ENCODE measurements around the gene EIF6. TPM values are rescaled to one million over a fixed set of nuclear protein-coding genes. Genes with fewer than 3 reads are reported as not detected.

The EIF6 gene
- total RNA-seq, 1 experiment from 2014 or later = 147 TPM

DNA sequence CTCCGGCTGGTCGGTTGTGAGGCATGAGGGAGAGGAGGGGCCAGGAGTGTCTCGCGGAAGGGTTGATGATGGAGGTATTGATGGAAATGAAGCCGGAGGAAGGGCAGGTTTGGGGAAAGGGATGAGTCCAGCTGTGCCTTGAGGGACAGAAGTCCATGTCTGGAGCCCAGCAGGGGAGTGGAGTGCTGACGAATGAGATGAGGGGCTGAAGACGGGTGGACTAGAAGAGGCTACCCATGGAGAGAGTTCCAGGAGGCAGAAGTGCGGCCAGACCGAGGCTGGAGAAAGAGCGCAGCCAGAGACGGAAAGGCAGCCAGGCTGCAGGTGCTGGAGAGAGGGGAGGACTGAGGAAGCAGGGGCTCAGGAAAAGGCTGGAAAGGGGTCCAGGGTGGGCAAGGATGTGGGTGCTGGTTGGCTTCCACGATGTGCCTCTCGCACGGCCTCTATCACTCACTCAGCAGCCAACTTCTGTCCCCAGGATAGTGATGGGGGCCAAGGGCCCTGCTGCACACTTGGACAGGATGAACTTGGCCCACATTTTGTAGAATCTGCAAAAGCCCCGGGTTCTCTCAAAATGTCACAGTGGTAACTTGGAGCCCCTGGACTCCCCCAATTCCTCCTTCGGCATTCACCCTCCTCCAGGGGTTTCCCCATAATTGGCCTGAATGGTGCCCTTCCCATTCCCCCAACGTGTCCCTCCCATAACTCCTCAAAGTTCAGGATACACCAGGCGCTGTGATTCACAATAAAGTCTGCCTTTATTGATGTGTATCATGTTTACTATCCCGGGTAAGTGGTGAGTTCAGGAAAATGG lies 627 bp upstream of the EIF6 start:
- in situ Hi-C loops (cut with HindIII; ENCODE audit: low sequenced_read_pairs) = no loop called here
- DNase-seq (ENCODE audit: low spot score) = no peak

DNA sequence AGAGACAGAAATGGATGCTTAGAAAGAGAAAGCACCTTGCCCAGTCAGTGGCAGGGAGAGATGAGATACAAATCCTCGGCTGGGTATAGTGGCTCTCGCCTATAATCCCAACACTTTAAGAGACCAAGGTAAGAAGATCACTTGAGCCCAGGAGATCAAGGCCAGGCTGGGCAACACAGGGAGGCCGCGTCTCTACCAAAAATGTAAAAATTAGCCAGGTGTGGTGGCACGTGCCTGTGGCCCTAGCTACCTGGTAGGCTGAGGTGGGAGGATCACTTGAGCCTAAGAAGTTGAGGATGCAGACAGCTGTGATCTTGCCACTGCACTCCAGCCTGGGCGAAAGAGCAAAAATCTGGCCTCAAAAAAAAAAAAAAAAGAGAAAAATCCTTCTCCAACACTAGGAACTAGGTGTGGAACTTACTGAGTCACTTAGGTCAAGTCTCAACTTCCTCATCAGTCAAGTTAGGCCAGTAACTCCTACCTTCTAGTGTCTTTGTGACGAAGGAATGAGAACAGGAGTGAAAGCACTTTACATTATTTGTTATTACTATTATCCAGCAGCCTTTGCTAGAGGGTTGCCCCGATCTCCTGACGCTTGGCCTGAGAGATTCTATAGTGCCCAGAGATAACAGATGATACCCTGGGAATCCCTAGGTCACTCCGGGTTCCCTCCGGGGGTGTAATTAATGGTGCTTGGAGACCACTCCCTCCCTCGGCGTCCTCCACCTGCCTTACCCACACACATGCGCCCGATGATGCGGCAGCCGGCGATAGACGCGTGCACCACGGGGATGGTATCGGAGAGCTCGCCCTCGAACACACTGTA lies 918 bp downstream of the EIF6 start:
- no peak for DNase-seq (ENCODE audit: low spot score)
- in situ Hi-C loops (cut with HindIII; ENCODE audit: low sequenced_read_pairs) = no loop called here

DNA sequence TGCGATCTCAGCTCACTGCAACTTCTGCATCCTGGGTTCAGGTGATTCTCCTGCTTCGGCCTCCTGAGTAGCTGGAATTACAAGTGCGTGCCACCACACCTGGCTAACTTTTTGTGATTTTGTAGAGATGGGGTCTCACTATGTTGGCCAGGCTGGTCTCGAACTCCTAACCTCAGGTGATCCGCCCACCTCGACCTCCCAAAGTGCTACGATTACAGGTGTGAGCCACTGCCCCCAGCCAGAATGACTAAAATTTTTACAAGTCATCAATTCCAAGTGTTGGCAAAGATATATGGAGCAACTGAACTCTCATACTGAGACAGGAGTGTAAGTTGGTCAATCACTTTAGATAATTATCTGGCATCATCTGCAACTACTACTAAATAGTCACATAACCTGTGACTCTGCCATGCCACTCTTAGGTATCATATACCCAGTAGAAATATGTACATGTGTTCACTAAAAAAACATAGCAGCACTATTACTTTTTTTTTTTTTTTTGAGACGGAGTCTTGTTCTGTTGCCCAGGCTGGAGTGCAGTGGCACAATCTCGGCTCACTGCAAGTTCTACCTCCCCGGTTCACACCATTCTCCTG lies 3.0 kb downstream of the EIF6 start:
- no peak for DNase-seq (ENCODE audit: low spot score)
- in situ Hi-C loops (cut with HindIII; ENCODE audit: low sequenced_read_pairs) = no loop called here

DNA sequence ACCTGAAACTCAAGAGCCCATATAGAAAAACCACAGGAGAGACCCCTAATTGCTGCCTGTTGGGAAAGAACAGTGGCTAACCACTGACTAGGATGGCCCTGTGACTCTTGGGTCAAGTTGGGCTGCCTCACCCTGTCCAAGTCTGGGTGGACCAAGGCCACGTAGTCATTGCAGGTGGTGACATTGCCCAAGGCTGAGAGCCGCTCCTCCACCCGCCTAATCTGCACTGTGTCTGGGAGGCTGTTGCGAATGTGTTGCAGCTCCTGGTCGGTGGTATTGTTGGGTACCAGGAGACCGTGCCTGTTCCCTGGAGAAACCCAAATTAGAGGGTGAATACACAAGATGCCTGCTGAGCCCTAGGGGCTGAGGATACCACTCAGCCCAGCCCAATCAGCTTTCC lies 4.0 kb downstream of the EIF6 start:
- in situ Hi-C loops (cut with HindIII; ENCODE audit: low sequenced_read_pairs) = no loop called here
- DNase-seq (ENCODE audit: low spot score) = no peak

DNA sequence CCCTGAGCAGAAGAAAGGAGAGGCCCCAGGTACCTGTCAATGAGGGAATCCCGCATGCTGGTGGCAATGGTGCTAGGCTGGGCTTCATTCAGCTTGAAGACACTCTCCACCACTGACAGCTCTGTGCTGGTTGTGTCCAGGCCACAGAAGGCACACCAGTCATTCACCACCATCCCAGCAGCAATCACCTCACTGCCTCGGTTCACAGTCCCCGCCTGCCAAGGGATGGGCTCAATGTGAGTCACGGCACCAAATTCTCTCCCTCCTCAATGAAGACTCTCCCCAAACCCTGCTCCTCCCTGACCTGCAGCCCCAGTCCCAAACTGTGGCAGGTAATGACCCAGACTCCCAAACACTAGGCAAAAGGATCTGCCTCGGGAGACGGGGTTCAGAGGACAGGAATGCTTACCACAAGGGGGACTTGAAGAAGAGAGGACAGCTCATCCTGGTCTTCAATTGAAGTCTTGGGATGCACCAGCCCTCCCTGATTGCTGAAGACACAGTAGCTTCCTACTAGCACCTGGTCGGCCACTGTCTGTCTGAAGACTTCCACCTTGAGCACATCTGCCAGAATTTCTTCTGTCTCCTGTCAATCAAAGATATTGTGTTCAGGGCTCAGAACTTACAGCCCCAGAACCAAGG lies 4.9 kb downstream of the EIF6 start:
- in situ Hi-C loops (cut with HindIII; ENCODE audit: low sequenced_read_pairs) = no loop called here

DNA sequence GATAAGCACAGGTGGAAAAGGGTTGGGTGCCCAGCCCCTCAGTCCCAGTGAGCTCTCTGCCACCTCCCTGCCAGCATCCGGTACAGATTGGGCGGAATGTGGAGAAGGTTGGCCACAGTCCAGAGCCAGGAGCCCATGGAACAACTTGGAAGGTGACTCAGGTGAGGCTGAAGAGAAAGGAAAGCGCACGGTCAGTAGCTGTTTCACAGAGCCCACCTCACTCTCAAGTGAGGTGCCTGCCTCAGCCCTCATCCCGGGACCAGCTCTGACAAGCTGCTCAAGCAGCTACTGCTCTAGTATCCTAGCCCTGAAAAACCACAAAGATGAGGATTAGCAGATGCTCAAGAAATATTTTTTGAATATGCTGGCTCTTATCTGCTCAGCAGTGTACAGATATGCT lies 5.5 kb downstream of the EIF6 start:
- in situ Hi-C loops (cut with HindIII; ENCODE audit: low sequenced_read_pairs) = no loop called here
- no peak for DNase-seq (ENCODE audit: low spot score)

More for the DNA sequence above, 4.9 kb downstream of the EIF6 start:
- DNase-seq (ENCODE audit: low spot score) = no peak

DNA sequence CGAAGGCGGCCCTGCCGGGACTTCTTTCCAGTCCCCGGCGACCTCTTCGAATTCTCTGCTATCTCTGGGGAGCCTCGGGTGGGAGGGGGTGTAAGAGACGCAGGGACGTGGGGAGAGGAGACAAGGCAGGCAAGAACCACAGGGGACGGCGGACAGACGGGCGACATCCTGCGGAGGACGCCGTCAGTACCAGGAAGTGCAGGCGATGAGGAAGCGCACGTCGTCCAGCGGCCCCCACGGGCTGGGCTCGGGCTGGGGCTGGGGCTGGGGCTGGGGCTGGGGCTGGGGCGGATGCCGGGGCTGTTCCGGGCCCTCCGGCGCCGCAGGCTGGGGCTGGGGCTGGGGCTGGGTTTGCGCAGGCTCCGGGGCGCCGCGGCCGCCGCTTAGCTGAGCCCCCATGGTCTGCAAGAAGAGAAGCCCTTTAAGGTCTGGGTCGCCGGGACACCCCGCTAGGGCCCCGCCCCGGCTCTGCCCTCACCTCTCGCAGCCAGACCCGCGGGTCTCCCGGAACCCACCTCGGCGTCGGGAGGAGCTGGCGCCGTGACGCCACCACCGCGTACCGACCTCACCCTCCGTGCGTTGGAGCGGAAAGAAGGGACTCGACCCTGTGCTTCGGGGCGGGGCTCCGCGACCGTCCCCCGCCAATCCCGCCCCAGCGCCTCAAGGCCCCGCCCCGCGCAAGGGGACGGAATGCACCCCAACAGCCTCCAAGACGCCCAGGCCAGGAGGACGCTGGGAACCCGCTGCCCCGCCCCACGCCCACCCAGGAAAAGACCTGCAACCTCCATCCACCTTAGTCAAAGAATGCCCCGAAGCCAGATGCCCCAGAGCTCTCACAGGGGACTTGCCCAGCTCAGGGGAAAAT lies 6.8 kb downstream of the EIF6 start, which contains the start of gene MMP24OS:
TSS of gene MMP24OS (minus strand) at position 592 of the 865 bp plus-strand sequence. CDS start at position 399, 193 bp downstream.
- in situ Hi-C loops (cut with HindIII; ENCODE audit: low sequenced_read_pairs) = no loop called here

DNA sequence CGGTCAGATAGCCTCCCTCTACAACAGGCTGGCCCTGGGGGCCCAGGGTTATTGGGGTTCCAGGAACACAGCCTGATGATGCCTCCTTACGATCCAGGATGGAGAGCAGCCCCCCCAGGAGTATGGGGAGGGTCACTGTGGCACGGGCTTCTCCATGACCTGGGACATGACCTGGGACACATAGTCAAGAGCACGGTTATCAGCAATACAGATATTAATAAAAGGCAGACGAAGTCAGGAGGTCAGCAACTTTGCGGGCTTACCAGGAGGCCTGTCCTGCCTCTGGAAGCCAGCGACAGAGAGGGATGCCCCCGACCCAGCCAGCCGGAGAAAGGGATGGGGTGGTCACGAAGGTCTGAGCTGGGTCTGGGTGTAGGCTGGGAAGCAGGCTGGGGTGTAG lies 7.4 kb downstream of the EIF6 start:
- DNase-seq (ENCODE audit: low spot score) = no peak
- in situ Hi-C loops (cut with HindIII; ENCODE audit: low sequenced_read_pairs) = no loop called here

More for the DNA sequence above, 6.8 kb downstream of the EIF6 start, which contains the start of gene MMP24OS:
- peak; percentile 94 for DNase-seq (ENCODE audit: low spot score)

DNA sequence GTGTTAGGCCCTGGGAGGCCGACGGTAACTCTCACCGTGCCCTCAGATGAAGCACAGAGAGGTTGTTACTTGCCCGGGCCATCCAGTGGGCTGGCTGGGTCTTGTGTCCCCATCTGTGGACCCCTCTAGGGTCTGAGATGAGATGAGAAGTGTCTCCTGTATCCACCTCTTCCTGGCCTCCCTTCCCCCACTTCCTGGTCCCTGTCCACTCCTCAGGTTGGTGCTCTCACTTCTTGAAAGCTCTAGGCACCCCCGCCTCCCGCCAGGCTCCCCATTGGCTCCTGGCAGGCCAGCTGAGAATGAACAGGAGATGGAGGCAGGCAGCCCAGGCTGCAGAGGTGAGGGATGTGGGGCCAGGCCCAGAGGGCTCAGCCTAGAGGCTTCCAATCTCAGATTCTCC lies 8.2 kb downstream of the EIF6 start:
- in situ Hi-C loops (cut with HindIII; ENCODE audit: low sequenced_read_pairs) = no loop called here
- DNase-seq (ENCODE audit: low spot score) = peak; percentile 35

DNA sequence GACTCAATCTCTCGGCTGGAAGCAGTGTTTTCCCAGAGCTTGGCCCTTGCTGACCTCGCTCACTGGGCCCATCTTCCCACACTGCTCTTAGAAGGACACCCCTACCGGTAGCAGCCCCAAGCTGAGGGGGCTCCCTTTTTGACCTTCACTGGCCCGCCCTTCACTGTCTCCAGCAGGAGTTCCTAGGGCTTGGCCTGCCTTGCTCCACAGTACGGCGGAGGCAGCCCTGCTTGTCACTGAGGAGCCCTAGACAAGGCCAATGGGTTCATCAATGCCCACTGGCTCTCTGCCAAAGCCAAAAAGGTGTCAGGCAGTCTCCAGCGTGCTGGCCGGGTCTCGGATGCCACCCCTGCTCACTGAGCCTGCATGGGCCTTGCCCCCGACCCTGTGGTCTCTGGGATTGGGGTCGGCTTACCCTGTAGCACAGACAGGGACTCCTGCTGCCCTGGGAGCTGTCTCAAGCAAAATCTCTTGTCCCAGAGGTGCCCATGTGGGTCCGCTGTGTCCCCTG lies 8.8 kb downstream of the EIF6 start:
- no peak for DNase-seq (ENCODE audit: low spot score)
- in situ Hi-C loops (cut with HindIII; ENCODE audit: low sequenced_read_pairs) = no loop called here

DNA sequence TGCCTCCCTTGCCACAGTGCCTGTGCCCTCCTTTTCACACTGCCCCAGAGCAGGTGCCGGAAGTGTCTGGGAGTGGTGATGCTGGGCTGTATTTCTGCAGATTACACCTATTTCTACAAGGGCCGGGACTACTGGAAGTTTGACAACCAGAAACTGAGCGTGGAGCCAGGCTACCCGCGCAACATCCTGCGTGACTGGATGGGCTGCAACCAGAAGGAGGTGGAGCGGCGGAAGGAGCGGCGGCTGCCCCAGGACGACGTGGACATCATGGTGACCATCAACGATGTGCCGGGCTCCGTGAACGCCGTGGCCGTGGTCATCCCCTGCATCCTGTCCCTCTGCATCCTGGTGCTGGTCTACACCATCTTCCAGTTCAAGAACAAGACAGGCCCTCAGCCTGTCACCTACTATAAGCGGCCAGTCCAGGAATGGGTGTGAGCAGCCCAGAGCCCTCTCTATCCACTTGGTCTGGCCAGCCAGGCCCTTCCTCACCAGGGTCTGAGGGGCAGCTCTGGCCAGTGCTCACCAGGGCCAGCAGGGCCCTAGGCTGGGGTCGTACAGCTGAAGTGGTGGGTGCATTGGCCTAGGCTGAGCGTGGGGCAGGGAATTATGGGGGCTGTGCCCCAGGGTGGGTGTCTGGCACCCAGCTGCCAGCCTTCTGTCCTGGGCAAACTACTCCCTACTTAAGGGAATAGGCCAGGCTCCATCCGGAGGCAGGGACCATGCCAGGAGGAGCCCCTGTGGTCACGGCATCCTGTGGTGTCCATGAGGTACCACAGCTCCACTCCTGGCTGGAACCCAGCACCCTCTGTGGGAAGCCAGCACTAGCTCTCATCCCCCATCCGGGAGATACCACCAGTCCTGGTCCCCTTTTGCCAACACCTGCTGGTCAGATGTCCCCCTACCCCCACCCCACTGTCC lies 10.1 kb downstream of the EIF6 start:
- DNase-seq (ENCODE audit: low spot score) = no peak
- in situ Hi-C loops (cut with HindIII; ENCODE audit: low sequenced_read_pairs) = no loop called here

DNA sequence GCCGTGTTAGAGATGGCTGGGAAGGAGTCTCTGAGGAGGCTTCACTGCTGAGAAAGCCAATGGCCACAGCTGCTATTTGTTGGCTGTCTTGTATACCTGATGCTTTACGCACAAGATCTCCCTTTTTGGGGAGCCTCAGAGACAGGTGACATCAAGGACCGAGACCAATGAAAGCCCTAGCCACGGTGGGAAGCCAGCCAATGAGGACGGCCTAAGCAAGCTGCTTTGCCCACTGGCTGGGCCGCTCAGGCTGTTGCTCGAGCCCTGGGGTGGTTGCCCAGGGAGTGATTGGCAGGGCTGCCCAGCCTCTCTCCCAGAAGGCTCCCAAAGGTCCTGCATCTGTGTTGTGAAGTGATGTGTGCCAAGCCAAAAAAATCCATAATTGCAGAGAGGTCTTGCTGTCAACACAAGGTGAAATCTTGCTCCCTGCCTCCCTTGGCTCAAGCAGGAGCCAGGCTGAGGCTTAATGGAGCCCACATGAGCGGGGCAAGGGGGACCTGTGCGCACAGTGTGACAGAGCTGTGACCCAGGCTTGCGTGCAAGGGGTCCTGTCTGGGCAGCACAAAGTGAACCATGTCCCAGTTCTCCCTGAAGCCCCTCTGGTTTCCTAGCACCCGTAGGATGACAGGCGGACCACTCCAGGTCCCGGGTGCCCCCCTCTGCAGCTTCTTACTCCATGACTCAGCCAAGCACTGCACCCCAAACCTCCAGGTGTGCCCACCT lies 11.0 kb downstream of the EIF6 start:
- in situ Hi-C loops (cut with HindIII; ENCODE audit: low sequenced_read_pairs) = no loop called here
- peak; percentile 97 for DNase-seq (ENCODE audit: low spot score)

DNA sequence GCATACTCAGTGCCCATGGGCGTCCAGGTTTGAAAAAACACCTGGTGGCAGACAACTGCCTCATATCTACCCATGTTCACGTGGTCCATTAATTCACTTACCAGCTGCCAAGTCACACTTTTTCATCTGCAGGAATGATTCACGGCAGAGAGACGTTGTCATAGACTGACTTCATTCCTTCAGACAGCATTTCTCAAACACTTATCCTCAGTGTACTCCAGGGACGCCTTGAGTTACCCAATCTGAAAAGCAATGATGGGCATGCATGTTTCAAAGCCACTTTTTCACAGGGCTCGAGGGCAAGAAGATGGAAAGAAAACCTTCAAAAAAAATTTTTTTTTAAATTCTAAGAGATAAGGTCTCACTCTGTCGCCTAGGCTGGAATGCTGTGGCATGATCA lies 12.7 kb downstream of the EIF6 start:
- no peak for DNase-seq (ENCODE audit: low spot score)
- in situ Hi-C loops (cut with HindIII; ENCODE audit: low sequenced_read_pairs) = no loop called here

DNA sequence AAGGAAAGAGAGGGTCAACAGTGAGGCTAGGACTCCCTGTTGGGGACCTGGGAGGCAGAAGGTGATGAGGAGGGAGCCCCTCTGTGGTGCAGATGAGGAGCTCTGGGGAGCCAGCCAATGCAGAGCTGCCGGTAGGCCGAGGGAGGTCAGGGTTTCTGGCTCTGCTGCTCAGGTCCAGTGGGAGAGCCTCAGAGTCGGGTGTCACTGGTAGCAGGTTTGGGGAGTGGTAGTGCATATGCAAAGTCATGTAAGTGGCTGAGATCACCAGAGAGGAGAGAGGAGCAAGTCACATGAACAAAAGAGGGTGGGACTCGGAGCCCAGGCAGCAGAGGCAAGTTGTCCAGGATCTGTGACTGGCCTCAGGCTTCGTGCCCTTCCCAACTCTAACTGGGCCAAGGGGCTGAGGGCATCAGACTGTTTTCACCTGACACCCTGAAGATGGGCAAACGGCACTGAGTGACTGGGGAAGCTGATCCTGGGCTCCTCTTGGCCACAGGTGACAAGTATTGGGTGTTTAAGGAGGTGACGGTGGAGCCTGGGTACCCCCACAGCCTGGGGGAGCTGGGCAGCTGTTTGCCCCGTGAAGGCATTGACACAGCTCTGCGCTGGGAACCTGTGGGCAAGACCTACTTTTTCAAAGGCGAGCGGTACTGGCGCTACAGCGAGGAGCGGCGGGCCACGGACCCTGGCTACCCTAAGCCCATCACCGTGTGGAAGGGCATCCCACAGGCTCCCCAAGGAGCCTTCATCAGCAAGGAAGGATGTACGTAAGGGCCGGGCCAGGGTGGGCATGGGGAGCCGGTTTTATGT lies 13.3 kb downstream of the EIF6 start:
- DNase-seq (ENCODE audit: low spot score) = peak; percentile 41
- in situ Hi-C loops (cut with HindIII; ENCODE audit: low sequenced_read_pairs) = no loop called here

DNA sequence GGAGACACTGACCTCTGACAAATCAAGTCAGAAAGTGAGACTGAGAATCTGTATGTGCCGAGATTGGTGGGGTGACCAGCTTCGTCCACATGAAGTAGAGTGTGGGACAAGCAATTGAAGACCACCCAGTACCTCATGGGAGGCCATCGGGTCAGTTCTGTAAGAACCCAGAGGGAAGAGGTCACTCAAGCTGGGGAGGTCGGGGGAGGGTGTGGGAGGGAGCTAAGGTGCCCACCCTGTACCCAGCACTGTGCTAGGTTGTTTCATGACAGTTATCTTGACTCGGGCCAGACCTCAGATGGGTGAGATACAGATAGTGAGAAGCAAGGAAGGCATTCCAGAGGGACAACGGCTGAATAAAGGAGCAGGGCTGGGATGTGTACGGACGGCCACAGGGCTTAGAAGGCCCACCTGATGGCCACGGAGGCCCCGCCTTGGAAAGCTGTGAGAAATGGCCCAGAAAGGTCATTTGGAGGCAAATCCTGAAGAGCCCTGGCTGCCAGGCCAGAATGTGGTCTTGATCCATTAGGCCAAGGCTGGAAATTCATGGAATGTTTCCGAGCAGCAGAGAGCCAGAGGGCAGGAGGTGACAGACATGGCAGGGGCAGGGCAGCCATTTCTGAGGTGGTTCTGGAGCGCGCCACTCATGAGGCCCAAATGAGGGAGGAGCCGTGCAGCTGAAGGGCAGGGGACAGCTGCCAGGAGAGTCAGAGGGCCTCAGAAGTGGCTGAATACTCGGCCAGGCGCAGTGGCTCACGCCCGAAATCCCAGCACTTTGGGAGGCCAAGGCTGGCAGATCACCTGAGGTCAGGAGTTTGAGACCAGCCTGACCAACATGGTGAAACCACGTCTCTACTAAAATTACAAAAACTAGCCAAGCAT lies 14.3 kb downstream of the EIF6 start:
- in situ Hi-C loops (cut with HindIII; ENCODE audit: low sequenced_read_pairs) = no loop called here
- no peak for DNase-seq (ENCODE audit: low spot score)

Data from G401 (cell line).